NCI-H1694 treated with DMSO at 0.1 percent for 48 hours (cell line): ENCODE measurements around the gene ANKFN1.

Source experiments
- DNase-seq: peaks from one replicate; lab custom pipeline; 2025; lab: John Stamatoyannopoulos, UW

Gene ANKFN1

GRCh38 chr17:56142781-56143180 lies 10.5 kb upstream of the ANKFN1 start:
- no peak for DNase-seq

GRCh38 chr17:56144223-56144622 lies 9.1 kb upstream of the ANKFN1 start:
- DNase-seq, result no peak

- no peak for DNase-seq
Observed at GRCh38 chr17:56146534-56146933, 6.7 kb upstream of the ANKFN1 start.

GRCh38 chr17:56148333-56148732 lies 4.9 kb upstream of the ANKFN1 start:
- DNase-seq, result no peak

GRCh38 chr17:56149266-56150036 lies 3.8 kb upstream of the ANKFN1 start:
- no peak for DNase-seq

GRCh38 chr17:56150649-56151048 lies 2.6 kb upstream of the ANKFN1 start:
- DNase-seq, result no peak

GRCh38 chr17:56157845-56158244 lies 4.6 kb downstream of the ANKFN1 start:
- DNase-seq, result peak; percentile 13

- no peak for DNase-seq
Observed at GRCh38 chr17:56158344-56158743, 5.1 kb downstream of the ANKFN1 start.

GRCh38 chr17:56158915-56159825 lies 5.9 kb downstream of the ANKFN1 start:
- no peak for DNase-seq

- DNase-seq, result peak; percentile 71
Observed at GRCh38 chr17:56159826-56160380, 6.6 kb downstream of the ANKFN1 start.

GRCh38 chr17:56160422-56160821 lies 7.1 kb downstream of the ANKFN1 start:
- DNase-seq, result no peak

GRCh38 chr17:56165072-56165641 lies 11.9 kb downstream of the ANKFN1 start:
- DNase-seq, result no peak

GRCh38 chr17:56167491-56167890 lies 14.2 kb downstream of the ANKFN1 start:
- no peak for DNase-seq

GRCh38 chr17:56169621-56170020 lies 16.3 kb downstream of the ANKFN1 start:
- no peak for DNase-seq

GRCh38 chr17:56171186-56171959 lies 18.1 kb downstream of the ANKFN1 start:
- DNase-seq, result no peak

- DNase-seq, result peak; percentile 6
Observed at GRCh38 chr17:56172517-56172982, 19.3 kb downstream of the ANKFN1 start.

GRCh38 chr17:56173026-56173425 lies 19.8 kb downstream of the ANKFN1 start:
- no peak for DNase-seq

- peak; percentile 7 for DNase-seq
Observed at GRCh38 chr17:56173958-56174835, 20.9 kb downstream of the ANKFN1 start.

- no peak for DNase-seq
Observed at GRCh38 chr17:56175299-56175955, 22.2 kb downstream of the ANKFN1 start.

GRCh38 chr17:56176091-56176490 lies 22.8 kb downstream of the ANKFN1 start:
- no peak for DNase-seq
